HG02973 (cell line): Measurements from ENCODE around the gene SLC12A5.

Source experiments
- ATAC-seq: cut with Tn5 transposase; IDR thresholded peaks from one replicate; pipeline ENCODE4 v1.9.1; 2021; ENCODE audit warnings: moderate library complexity; ENCODE audit not compliant: unreplicated experiment

SLC12A5 gene

DNA sequence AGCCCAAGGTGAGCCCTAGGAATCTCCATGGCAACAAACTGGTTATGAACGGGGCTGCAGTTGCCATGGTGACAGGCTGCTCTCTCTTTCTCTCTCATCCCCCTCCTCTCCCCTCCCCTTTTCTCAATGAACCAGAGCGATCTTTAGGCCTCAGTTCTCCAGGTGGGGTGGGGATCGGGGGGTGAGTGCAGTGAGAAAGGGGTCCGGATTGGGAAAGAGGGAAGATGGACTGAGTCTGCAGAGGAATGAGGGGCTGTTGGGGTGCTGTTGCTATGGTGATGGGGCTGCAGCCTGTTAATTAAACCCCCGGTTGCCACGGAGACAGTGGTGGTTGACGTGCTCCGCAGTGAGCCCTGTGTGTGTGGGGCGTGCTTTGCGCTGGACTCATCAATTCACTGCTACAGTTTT, 3.6 kb upstream of the SLC12A5 start:
- ATAC-seq: no peak

DNA sequence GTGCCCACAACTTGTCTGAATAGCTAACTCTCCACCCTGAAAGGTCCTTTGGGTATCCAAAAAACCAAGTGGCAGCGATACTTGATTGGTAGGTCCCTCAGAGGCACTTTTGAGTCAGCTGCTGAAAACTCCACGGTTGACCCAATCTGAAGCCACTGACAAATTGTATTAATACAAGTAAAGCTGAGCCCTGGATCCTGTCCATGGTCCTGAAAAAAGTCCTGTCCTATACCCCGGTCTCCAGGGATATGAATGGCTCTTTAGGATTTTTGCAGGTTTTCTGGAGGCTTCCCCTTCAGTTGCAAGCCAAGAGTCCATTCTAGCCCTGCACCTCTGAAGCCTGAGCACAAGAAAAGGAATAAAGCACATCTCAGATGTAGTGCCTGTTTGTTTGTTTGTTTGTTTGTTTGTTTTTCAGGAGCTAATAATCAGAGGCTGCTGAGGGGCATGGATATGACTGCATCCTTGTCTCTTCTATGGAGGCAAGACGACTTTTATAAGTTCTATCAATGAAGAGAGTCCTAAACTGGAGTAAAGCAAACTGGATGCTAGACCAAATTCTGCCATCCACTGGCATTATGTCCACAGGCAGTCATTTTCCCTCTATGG, 1.7 kb upstream of the SLC12A5 start:
- no peak for ATAC-seq

DNA sequence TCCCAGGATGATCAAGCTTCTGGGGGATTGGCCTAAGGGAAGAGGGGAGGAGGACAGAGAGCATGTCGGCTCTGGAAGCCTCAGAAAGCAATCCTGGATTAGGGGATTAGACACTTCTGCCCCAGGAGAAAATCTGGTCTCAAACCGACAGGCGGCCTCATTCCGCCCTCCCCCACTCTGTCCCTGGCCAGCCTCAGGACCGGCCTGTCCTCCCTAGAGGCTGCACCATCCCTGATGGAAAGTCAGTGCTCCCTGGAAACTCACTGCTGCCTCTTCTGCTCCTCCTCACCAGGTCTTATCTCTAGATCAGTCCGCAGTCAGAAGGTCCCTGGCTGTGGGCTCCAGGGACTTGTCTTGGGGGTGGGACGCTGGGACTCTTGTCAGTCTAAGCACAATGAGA, 905 bp upstream of the SLC12A5 start:
- ATAC-seq: no peak

GRCh38 chr20:46030284-46031013, 1.4 kb downstream of the SLC12A5 start:
- no peak for ATAC-seq

- ATAC-seq: no peak
Measured at GRCh38 chr20:46031014-46031569, 2.1 kb downstream of the SLC12A5 start.

DNA sequence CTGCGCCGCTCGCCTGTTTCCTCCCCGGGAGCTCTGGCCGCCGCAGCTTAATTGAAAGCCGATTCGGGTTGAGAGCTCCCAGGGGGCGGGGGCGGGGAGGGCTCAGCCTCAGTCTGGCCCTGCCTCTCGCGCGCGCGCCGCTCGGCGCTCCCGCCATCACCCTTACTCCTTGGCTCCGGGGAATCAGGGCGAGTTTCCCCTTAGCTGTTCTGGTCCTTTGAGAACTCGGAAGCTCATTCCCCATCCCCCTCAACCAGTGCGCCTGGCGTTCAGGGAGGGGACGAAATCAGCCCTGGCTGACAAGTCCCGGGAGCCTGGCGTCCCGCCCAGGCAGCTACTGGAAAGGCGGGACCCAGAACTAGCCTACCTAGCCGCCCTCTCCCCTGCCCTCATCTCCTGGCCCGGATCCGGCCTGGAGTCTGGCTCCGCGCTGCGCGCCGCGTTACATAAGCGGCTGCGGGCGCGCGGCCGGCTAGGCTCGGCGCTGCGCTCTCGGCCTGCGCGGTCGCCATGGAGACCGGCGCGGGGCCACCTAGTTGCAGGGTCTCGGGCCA, 2.8 kb downstream of the SLC12A5 start:
- no peak for ATAC-seq

GRCh38 chr20:46034039-46034438, 5.0 kb downstream of the SLC12A5 start:
- no peak for ATAC-seq

- no peak for ATAC-seq
Measured at GRCh38 chr20:46035253-46035652, 6.2 kb downstream of the SLC12A5 start.

- no peak for ATAC-seq
Measured at GRCh38 chr20:46035713-46036112, 6.7 kb downstream of the SLC12A5 start.

GRCh38 chr20:46036370-46036769, 7.4 kb downstream of the SLC12A5 start:
- no peak for ATAC-seq

DNA sequence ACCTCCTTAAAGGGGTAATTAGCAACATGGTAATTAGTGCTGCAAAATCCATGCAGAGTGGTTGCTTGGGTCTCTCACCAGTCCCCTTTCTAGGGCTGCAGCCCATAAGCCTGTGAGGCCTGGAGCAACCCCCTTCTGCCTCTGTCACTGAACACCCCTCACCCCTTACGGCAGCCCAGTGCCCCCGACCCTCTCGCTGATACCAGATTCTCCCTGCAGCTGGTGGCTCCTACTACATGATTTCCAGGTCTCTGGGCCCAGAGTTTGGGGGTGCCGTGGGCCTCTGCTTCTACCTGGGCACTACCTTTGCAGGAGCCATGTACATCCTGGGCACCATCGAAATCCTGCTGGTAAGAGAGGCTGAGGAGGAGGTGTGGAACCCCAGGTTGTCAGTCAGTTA, 8.0 kb downstream of the SLC12A5 start:
- no peak for ATAC-seq

DNA sequence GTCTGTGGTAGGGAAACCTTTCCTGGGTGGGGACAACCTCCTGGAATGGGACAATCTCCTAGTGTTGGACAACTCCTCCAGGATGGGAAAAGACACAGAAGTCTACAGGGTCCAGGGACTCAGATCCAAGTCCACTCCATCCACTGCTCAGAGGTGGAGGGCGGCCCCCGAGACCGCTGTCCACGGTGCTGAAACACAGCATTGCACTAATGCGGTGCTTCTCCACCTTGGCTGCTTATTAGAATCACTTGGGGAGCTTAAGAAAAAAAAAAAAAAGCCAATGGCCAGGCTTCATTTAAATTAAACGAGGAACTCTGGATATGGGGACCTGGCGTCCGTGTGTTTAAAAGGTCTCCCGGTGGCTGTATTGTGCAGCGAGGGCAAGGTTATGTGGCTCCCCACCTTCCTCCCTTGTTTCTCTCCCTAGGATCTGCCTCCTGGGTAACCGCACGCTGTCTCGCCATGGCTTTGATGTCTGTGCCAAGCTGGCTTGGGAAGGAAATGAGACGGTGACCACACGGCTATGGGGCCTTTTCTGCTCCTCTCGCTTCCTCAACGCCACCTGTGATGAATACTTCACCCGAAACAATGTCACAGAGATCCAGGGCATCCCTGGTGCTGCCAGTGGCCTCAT, 12.0 kb downstream of the SLC12A5 start:
- ATAC-seq: no peak

GRCh38 chr20:46043556-46043955, 14.5 kb downstream of the SLC12A5 start:
- no peak for ATAC-seq

- no peak for ATAC-seq
Measured at GRCh38 chr20:46044896-46045295, 15.9 kb downstream of the SLC12A5 start.

GRCh38 chr20:46046588-46047310, 17.7 kb downstream of the SLC12A5 start:
- no peak for ATAC-seq

DNA sequence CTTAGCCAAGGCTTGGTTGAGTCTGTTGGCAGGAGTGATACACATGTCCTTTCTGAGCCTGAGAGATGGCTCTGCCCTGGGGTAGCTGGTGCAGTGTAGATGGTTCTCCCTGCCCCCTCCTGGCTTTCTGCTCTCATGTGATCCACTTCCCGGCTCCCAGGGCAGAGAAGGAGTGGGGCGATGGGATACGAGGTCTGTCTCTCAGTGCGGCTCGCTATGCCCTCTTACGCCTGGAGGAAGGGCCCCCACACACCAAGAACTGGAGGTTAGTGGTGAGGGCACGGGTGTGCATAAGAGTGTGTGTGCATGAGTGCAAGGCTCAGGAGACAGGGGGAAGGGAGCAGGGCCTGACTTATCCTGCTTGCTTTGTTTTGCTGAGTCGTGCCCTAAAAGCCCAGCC, 18.8 kb downstream of the SLC12A5 start:
- no peak for ATAC-seq

DNA sequence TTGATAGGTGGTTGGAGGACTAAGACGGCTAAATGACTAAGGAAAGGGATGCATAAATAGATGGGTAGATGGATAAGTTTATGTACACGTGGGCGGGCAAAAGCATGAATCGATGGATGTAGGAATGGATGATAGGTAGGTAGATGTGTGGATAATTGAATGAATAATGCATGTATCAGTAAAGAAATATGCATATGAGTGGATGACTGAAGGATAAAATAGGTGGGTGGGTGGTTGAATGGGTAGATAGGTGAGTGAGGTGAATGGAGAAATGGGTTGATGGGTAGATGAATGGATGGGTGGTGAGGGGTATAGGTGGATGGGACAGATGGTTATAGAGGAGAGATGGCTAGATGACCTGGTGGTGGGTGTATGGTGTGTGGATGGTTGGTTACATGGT, 20.2 kb downstream of the SLC12A5 start:
- no peak for ATAC-seq

DNA sequence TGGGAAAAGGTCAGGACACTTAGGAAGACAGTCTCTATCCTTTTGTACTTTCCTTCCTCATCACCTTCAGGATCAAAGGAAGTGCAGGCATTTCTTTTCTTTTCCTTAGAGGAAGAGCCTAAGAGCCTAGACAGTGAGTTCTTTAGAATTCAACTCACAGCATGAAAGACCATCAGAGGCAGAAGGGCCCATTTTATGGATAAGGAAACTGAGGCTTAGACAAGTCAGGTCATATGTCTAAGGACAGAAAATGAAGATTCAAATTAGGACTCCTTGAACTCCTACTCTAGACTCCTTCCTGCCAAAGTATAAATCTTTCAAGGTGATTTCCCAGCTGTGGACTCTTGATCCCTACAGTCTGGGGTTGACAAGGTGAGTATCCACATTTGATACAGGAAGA, 20.8 kb downstream of the SLC12A5 start:
- ATAC-seq: no peak

DNA sequence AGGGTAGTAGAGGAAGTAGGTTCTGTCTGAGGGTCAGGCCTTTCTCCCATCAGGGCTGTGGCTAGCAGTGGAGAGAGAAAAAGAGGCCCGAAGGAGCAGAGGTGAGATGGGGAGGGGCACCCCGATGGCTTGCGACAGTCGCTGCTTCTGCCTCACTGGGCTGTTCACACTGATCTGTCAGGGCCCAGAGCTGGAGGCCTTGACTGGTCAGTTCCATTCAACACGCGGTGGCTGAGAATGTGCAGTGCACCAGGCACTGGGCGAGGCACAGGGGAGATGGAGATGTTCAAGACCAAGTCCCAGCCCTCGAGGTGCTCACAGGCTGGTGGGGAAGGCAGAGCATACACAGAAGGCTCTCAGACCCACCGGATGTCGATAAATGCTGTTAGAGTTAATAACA, 21.4 kb downstream of the SLC12A5 start:
- no peak for ATAC-seq

DNA sequence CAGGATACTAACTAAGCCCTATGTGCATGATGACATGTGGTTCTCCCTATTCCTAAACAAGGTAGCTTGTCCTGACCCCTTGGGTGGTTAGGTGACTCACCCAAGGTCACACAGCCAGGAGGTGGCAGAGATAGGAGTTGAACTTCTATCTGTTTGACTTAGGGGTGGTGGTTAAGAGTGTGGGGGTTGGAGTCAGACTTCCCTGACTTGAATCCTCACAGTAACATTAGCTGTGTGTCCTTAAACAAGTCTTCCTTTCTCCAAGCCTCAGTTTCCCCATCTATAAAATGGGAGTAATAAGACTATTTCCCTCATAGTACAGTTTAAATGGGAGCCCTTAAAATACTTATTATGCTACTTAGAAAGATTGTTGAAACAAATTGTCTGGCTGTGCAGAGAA, 21.9 kb downstream of the SLC12A5 start:
- no peak for ATAC-seq
